PC-3 (cell line): ENCODE measurements around the gene NAV2. TPM values are rescaled to one million over a fixed set of nuclear protein-coding genes. Genes with fewer than 3 reads are reported as not detected.

Experiments
- ATAC-seq: fragments of 200-7000 bp; cut with Tn5 transposase; 2 replicates; pipeline ENCODE4 v1.9.1; 2020; ENCODE audit warnings: mild to moderate bottlenecking, moderate library complexity
- BruUV-seq: library from RNA; stranded (reverse); fragments of 400-500 nt; replicated peaks from 2 replicates; lab custom pipeline; 2021; lab: Mats Ljungman, UMichigan
- CTCF ChIA-PET: fragments of 300-600 bp; sonication (Branson Sonifier 250); formaldehyde crosslinking; loops from one replicate; lab custom pipeline; 2022; ENCODE audit warnings: antibody characterized with exemption; lab: Charles Lee
- POLR2A ChIA-PET: fragments of 300-600 bp; sonication (Branson Sonifier 250); formaldehyde crosslinking; loops from one replicate; lab custom pipeline; 2022; ENCODE audit warnings: antibody characterized with exemption; ENCODE audit not compliant: unreplicated experiment; lab: Charles Lee
- DNase-seq: peaks from one replicate; pipeline ENCODE4 v3.0.0-alpha.2; 2015
- H2AFZ ChIP-seq: fragments of 300-600 bp; sonication (generic); 2 replicates; pipeline ENCODE4 v1.6.0; 2016; ENCODE audit warnings: antibody characterized with exemption, low read length
- H3F3A ChIP-seq: fragments of 300-600 bp; sonication (generic); one replicate; pipeline ENCODE4 v1.6.0; 2017; ENCODE audit warnings: antibody characterized with exemption, low read length, control low read depth, mild to moderate bottlenecking; ENCODE audit not compliant: unreplicated experiment
- H3K27ac ChIP-seq: fragments of 300-600 bp; sonication (generic); 2 replicates; pipeline ENCODE4 v1.5.1; 2016; ENCODE audit warnings: mild to moderate bottlenecking, low read length
- H3K27me3 ChIP-seq: fragments of 300-600 bp; sonication (generic); 2 replicates; pipeline ENCODE4 v1.6.1; 2016; ENCODE audit warnings: low read length, mixed read lengths
- H3K36me3 ChIP-seq: fragments of 300-600 bp; sonication (generic); 2 replicates; pipeline ENCODE4 v1.6.1; 2016; ENCODE audit warnings: low read depth, mixed run types, low read length, mixed read lengths
- H3K4me1 ChIP-seq: fragments of 300-600 bp; sonication (generic); 2 replicates; pipeline ENCODE4 v1.5.1; 2016; ENCODE audit warnings: low read length; ENCODE audit not compliant: insufficient read depth
- H3K4me2 ChIP-seq: fragments of 300-600 bp; sonication (generic); 2 replicates; pipeline ENCODE4 v1.6.0; 2016; ENCODE audit warnings: low read length
- H3K4me3 ChIP-seq: fragments of 300-600 bp; sonication (generic); 2 replicates; pipeline ENCODE4 v1.5.1; 2016; ENCODE audit warnings: mild to moderate bottlenecking, low read length, mixed read lengths
- H3K79me2 ChIP-seq: fragments of 300-600 bp; sonication (generic); 2 replicates; pipeline ENCODE4 v1.6.1; 2017; ENCODE audit warnings: low read length, mixed read lengths
- H3K9ac ChIP-seq: fragments of 300-600 bp; sonication (generic); 2 replicates; pipeline ENCODE4 v1.6.0; 2016; ENCODE audit warnings: mild to moderate bottlenecking, low read length
- H3K9me2 ChIP-seq: fragments of 300-600 bp; sonication (generic); replicated peaks from 2 replicates; pipeline ENCODE4 v1.6.1; 2016; ENCODE audit warnings: mixed run types, low read length, mixed read lengths
- H3K9me3 ChIP-seq: fragments of 300-600 bp; sonication (generic); 2 replicates; pipeline ENCODE4 v1.6.1; 2016; ENCODE audit warnings: low read length, mixed read lengths
- H4K20me1 ChIP-seq: fragments of 300-600 bp; sonication (generic); 2 replicates; pipeline ENCODE4 v1.6.1; 2016; ENCODE audit warnings: low read length, mixed read lengths
- EZH2 ChIP-seq: fragments of 300-600 bp; sonication (generic); IDR thresholded peaks from one replicate; pipeline ENCODE4 v1.6.1; 2017; ENCODE audit warnings: antibody characterized with exemption, mild to moderate bottlenecking, low read length; ENCODE audit not compliant: unreplicated experiment
- EZH2phosphoT487 ChIP-seq: fragments of 300-600 bp; sonication (generic); IDR thresholded peaks from 2 replicates; pipeline ENCODE4 v1.6.1; 2018; ENCODE audit warnings: mild to moderate bottlenecking, antibody characterized with exemption, low read length, borderline replicate concordance
- intact Hi-C: fragments of 100-400 bp; cut with micrococcal nuclease; formaldehyde crosslinking; loops from 2 replicates; pipeline ENCODE4 v1.9.0; 2023
- total RNA-seq: library from RNA; depleted of rRNA; stranded (reverse); fragments of >200 nt; gene quantifications from 2 replicates; pipeline ENCODE4 v1.2.3, GENCODE V29; 2014
- TF ChIP-seq, protein P1 (sequence below): fragments of 300-600 bp; sonication (generic); conservative IDR thresholded peaks from 2 replicates; pipeline ENCODE4 v1.5.1; 2017; ENCODE audit warnings: antibody characterized with exemption, low read depth, mild to moderate bottlenecking, low read length

Gene NAV2
- total RNA-seq, 1 experiment from 2014 or later, result 10.4 TPM

DNA sequence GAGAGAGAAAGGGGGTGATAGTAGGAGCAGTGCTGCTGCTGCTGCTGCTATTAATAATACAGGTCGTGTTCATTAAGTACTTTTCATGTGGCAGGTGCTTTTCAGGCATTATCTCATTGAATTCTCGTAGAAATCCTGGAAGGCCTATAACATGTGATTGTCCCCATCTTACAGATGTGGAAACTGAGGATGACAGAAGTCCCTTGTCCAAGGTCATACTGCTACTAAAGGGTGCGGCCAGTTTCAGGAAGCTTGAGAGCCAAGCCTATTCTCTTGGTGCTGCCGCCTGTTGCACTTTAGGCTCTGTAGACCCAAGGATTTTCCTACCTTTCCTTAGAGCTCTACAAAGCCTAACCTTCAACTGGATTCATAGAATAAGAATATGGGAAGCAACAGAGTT, 254.3 kb downstream of the NAV2 start:
- no peaks in the 10 kb centered on the region for H3K79me2 ChIP-seq
- no peak overlapping the region for H3K4me3 ChIP-seq
- H3F3A ChIP-seq, result no peaks in the 10 kb centered on the region
- no peaks in the 10 kb centered on the region for H3K9me2 ChIP-seq
- no peaks in the 10 kb centered on the region for H3K9me3 ChIP-seq
- no peaks in the 10 kb centered on the region for H3K36me3 ChIP-seq
- no peak for ATAC-seq
- peaks cover 4% of the 10 kb centered on the region; the same call in 1 of the 2 replicates for H3K4me1 ChIP-seq
- DNase-seq, result no peak
- H3K9ac ChIP-seq, result no peak overlapping the region
- intact Hi-C loops, result no loop called here
- no peak overlapping the region for H3K4me2 ChIP-seq
- CTCF ChIA-PET, result no interaction called here
- no peak overlapping the region for H2AFZ ChIP-seq
- H4K20me1 ChIP-seq, result no peaks in the 10 kb centered on the region
- TF ChIP-seq, protein P1, sequence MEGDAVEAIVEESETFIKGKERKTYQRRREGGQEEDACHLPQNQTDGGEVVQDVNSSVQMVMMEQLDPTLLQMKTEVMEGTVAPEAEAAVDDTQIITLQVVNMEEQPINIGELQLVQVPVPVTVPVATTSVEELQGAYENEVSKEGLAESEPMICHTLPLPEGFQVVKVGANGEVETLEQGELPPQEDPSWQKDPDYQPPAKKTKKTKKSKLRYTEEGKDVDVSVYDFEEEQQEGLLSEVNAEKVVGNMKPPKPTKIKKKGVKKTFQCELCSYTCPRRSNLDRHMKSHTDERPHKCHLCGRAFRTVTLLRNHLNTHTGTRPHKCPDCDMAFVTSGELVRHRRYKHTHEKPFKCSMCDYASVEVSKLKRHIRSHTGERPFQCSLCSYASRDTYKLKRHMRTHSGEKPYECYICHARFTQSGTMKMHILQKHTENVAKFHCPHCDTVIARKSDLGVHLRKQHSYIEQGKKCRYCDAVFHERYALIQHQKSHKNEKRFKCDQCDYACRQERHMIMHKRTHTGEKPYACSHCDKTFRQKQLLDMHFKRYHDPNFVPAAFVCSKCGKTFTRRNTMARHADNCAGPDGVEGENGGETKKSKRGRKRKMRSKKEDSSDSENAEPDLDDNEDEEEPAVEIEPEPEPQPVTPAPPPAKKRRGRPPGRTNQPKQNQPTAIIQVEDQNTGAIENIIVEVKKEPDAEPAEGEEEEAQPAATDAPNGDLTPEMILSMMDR, result no peak
- no peak for TF ChIP-seq EZH2
- TF ChIP-seq EZH2phosphoT487, result no peak
- POLR2A ChIA-PET, result no interaction called here
- no peaks in the 10 kb centered on the region for H3K27me3 ChIP-seq
- H3K27ac ChIP-seq, result no peak overlapping the region
- no TSS peak for BruUV-seq

DNA sequence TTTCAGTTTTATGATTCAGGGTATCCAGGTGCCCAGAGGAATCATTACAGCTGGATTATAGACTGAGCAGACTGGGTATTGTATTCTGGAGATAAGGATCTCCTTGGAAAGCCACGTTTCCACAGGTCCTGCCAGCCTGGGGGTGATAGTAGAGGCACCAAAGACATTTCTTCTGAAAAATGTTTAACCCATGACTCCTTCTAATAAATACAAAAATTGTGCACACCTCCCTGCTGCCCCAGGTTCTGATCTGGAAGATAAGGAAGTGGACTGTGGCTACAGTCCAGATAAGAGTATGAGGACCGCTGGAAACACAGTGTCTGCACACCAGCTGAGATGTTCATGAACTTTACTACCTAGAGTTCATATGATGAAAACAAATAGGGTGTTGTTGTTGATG, 255.2 kb downstream of the NAV2 start:
- H3K36me3 ChIP-seq, result no peaks in the 10 kb centered on the region
- no peak overlapping the region for H3K4me2 ChIP-seq
- no peak overlapping the region for H2AFZ ChIP-seq

DNA sequence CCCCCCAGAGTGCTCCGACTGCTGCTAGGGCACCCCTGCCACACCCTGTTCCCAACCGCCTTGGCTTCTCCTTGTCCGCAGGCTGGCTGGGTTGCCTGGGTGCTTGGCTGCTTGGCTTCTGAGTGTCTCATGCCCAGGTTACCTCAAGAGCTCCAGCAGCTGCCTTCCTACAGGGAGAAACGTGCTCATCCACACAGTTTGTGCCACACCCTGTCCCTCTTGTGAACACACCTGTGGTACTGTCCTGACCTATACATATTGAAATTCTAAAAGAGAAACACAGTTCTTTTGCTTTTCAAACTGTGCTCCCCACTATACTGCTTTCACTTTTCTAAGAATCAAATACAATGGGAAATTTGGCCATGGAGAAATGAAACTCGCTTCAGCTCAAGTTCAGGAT, 256.2 kb downstream of the NAV2 start:
- TF ChIP-seq, protein P1, result no peak
- TF ChIP-seq EZH2phosphoT487, result no peak
- Histone ChIP-seq H3K9ac (no peak overlapping the region), H3K27ac (no peak overlapping the region), H3K4me3 (no peak overlapping the region), H3K9me2 (no peaks in the 10 kb centered on the region), H3K36me3 (no peaks in the 10 kb centered on the region), H3K4me2 (no peak overlapping the region), H2AFZ (no peak overlapping the region), H3K4me1 (peaks cover 4% of the 10 kb centered on the region; the same call in 1 of the 2 replicates), H3K79me2 (no peaks in the 10 kb centered on the region), H3K9me3 (no peaks in the 10 kb centered on the region), H3K27me3 (no peaks in the 10 kb centered on the region), H4K20me1 (no peaks in the 10 kb centered on the region), H3F3A (no peaks in the 10 kb centered on the region)
- DNase-seq (no peak), ATAC-seq (no peak)
- no TSS peak for BruUV-seq
- CTCF ChIA-PET, result no interaction called here
- intact Hi-C loops, result no loop called here
- POLR2A ChIA-PET, result no interaction called here

More for the DNA sequence above, 255.2 kb downstream of the NAV2 start:
- no peak overlapping the region for H3K27ac ChIP-seq
- DNase-seq (peak; percentile 10), ATAC-seq (no peak)
- ChIA-PET CTCF (no interaction called here), POLR2A (no interaction called here)
- no peaks in the 10 kb centered on the region for H3K9me2 ChIP-seq
- intact Hi-C loops, result no loop called here
- H3K79me2 ChIP-seq, result no peaks in the 10 kb centered on the region
- no TSS peak for BruUV-seq
- H3F3A ChIP-seq, result no peaks in the 10 kb centered on the region
- no peaks in the 10 kb centered on the region for H3K27me3 ChIP-seq
- H3K4me3 ChIP-seq, result no peak overlapping the region
- no peaks in the 10 kb centered on the region for H3K9me3 ChIP-seq
- H4K20me1 ChIP-seq, result no peaks in the 10 kb centered on the region
- no peak overlapping the region for H3K9ac ChIP-seq
- TF ChIP-seq, protein P1, result no peak
- TF ChIP-seq EZH2 (no peak), EZH2phosphoT487 (no peak)
- H3K4me1 ChIP-seq, result peaks cover 4% of the 10 kb centered on the region; the same call in 1 of the 2 replicates
